Globus pallidus (tissue), 1 donor: ENCODE results near the gene NR3C1.

ENCODE experiments used
- DNase-seq: peaks from one replicate; pipeline ENCODE4 v3.0.0-alpha.2; 2015; ENCODE audit warnings: low spot score

NR3C1 gene

GRCh38 chr5:143425835-143426234 is 22.3 kb upstream of the NR3C1 start:
- DNase-seq = no peak

GRCh38 chr5:143418140-143418866 is 14.8 kb upstream of the NR3C1 start:
- no peak for DNase-seq

GRCh38 chr5:143417503-143418139 is 14.1 kb upstream of the NR3C1 start:
- no peak for DNase-seq

- no peak for DNase-seq
Observed at GRCh38 chr5:143416411-143416810, 12.9 kb upstream of the NR3C1 start.

- no peak for DNase-seq
Observed at GRCh38 chr5:143413958-143414669, 10.6 kb upstream of the NR3C1 start.

- DNase-seq = no peak
Observed at GRCh38 chr5:143412661-143413342, 9.3 kb upstream of the NR3C1 start.

GRCh38 chr5:143409926-143410325 is 6.4 kb upstream of the NR3C1 start:
- no peak for DNase-seq

DNA sequence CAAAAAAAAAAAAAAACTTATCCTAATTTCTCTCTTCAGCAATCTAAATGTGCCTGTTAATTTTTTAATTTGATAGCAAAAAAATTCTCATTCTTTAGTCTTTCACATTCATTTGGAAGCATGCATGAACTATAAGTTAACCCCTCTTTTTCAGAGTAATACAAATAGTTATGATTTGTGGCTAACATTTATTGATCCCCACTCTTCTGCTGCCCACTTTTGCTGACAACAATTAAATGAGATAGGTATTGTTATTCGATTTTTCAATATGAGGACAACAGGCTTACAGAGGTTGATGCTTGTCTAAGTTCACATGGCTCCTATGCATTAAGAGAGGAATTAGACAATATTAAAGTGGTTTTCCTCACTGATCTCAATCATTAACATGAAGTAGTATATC is 2.9 kb upstream of the NR3C1 start:
- no peak for DNase-seq

DNA sequence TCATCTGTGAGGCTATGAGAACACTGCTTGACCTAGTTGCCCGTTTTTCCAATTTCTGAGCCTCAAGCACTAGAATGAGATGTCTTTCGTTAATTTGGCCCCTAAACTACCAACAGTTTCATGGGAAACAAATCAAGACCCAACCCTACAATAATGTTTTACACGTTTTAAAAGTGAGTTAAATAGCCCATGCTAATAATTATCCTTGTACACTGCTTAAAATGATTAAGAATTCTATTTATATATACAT is 2.3 kb upstream of the NR3C1 start:
- DNase-seq = no peak

DNA sequence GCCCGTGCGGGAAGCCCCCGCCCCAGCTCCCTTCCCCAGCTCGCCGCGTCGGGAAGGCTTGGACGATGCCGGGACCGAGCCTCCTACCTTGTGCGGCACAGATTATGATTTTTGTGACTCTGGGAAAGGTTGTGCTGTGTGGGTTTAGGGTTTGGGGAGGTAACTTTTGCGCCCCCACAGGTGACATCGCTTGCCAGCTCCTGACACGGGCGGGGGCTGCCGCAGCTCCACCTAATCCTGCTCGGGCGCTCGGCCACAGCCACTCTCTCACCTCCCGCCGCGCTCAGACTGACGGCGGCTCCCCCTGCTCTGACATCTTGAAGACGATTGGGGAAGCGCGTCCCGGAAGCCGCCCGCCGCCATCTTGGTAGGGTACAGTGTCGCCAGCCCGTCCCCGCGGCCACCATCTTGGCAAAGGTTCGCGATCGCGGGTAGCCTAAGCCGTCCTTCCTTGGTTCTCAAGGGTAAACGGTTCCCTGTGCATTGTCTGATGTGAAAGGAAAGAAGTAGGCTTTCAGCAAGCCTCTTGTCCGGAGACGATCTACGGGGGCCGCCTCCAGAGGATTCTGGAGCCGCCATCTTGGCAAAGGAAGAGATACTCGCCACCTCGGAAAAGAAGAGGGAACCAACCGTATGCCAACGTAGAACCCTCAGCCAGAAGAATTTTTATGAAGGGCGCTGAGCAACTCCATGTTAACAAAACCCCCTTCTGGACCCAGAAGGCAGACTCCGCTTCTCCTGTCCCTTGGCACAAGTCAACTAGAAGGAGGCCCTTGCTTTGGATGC is 1.8 kb upstream of the NR3C1 start:
- DNase-seq = peak; percentile 80

GRCh38 chr5:143404416-143405062 is 1.1 kb upstream of the NR3C1 start:
- peak; percentile 84 for DNase-seq

- no peak for DNase-seq
Observed at GRCh38 chr5:143403334-143403592, 223 bp downstream of the NR3C1 start.

- peak; percentile 62 for DNase-seq
Observed at GRCh38 chr5:143402553-143403333, 743 bp downstream of the NR3C1 start.

DNA sequence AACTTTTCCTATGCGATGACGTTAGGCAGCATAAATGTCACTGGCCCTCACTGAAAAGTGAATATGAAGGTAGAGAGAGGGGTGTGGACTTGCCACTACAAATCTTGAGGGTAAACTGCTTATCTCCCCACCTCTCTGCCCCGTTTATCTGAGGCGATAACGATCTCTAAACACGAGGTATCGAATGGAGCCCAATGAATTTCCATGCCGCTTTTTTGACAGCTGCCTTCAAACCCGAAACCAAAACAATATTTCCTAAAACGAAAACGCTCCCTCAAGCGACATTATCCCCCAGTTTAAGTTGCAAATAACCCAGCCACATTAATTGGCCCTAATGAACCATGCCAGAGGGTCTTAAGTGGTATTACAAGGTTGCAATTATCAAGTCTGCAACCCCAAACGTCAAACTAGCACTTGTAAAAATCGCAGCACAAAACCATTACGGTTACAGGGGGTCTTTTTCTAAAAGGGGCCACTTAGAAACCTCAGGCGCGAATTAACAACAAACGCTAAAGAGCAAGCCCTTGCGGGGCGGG is 1.4 kb downstream of the NR3C1 start:
- DNase-seq = no peak

DNA sequence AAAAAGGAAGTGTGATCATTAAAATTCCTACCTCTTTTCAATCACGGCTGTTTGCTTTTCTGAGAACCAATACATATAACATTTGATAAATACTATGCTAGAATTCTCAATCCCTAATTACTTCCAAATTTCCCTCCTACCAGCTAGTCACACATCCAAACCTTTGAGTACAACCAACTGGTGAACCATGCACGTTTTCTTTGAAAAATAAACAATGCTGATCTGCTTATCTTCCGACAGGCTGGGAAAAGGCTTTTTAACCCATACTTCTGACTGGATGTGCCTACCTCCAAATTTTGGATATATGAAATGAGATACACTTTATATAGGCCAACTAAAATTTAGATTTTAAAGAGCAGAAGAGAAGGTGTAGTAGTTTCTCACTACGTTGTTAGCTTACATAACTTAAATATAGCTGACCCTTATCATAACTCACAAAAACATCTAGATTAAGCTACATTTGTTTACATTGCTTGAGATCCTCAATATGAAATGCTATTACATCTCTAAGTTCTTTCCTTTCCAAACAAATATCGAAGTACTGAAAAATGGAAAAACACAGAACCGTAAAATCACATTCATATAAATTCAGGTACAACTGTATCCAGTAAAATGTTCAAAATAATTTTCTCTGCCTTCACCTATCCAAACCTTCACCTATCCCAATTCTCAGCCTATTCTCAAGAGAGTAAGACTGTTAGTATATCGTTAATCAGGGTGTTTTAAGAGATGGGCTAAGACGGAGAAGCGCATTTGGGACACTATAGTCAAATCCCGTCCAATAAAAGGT is 2.1 kb downstream of the NR3C1 start:
- DNase-seq = peak; percentile 41

DNA sequence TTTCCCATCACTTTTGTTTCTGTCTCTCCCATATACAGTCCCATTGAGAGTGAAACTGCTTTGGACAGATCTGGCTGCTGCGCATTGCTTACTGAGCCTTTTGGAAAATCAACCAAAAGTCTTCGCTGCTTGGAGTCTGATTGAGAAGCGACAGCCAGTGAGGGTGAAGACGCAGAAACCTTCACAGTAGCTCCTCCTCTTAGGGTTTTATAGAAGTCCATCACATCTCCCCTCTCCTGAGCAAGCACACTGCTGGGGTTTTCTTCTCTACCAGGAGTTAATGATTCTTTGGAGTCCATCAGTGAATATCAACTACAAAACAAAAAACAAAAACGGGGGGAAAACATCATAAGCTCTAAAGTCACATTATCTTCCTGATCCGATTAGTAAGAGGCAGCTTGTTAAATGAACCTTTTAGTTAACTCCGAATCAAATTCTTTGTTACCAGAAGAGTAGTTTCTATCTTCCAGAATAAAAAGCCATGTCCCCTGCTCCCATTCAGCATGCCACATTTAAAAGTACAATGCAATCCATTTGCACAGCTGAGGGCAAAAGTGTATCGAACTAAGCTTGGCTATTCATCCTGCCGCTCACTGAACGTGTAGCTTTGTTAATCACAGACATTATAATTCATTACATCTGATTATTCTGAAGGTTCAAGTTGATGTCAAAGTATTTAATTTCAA is 2.8 kb downstream of the NR3C1 start:
- DNase-seq = peak; percentile 76

- peak; percentile 47 for DNase-seq
Observed at GRCh38 chr5:143399616-143400540, 3.6 kb downstream of the NR3C1 start.
